Adrenal gland (tissue), 5 donors: Measurements from ENCODE around the gene IQSEC3.

Experiments
- CTCF ChIP-seq, 6 experiments: fragments of 450-650 bp in 4 of 6; fragments of 200-600 bp in 2 of 6; sonication (generic) in 1 of 6; IDR thresholded peaks; 1 replicate in 5 of 6; 2 replicates in 1 of 6; pipeline versions ENCODE4 v1.5.1 to v1.8.0; 2016 to 2021; ENCODE audit warnings: antibody characterized with exemption in 6 of 6, mild to moderate bottlenecking in 2 of 6, moderate library complexity in 1 of 6
- POLR2A ChIP-seq, 2 donors: fragments of 450-650 bp; IDR thresholded peaks; one replicate each; pipeline ENCODE4 v1.6.1; 2017; ENCODE audit warnings: antibody characterized with exemption in 2 of 2, mild to moderate bottlenecking in 2 of 2, moderate library complexity in 1 of 2
- donor health status: DM: no; HTN: no; CAD: no.

- TF ChIP-seq CTCF (IDR thresholded peaks at IDR 0.05) (no peak), POLR2A (IDR thresholded peaks at IDR 0.05) (no peak)
Observed at GRCh38 chr12:163406-163986, 96.9 kb downstream of the IQSEC3 start.
